Muscle layer of duodenum (tissue), 2 donors: ENCODE results near the gene KCNMA1.
A peak's percentile ranks its signal among the peaks of the same experiment; 100 is the strongest.

Experiments
- H3K27ac ChIP-seq: one replicate; pipeline ENCODE4 v1.7.0; 2013; ENCODE audit warnings: mild to moderate bottlenecking, low read length
- H3K27me3 ChIP-seq: one replicate; pipeline ENCODE4 v1.7.0; 2013; ENCODE audit warnings: low read depth, mild to moderate bottlenecking, control low read depth, low read length
- H3K36me3 ChIP-seq, 2 donors: one replicate each; pipeline ENCODE4 v1.7.0; 2013; ENCODE audit warnings: low read length in 2 of 2, control low read depth in 1 of 2, mild to moderate bottlenecking in 1 of 2; ENCODE audit not compliant: insufficient read depth in 2 of 2, control insufficient read depth in 1 of 2
- H3K4me1 ChIP-seq, 2 donors: one replicate each; pipeline ENCODE4 v1.7.0; 2013; ENCODE audit warnings: low read length in 2 of 2, mild to moderate bottlenecking in 2 of 2, control low read depth in 1 of 2, moderate library complexity in 1 of 2; ENCODE audit not compliant: insufficient read depth in 2 of 2, control insufficient read depth in 1 of 2
- H3K4me3 ChIP-seq, 2 donors: one replicate each; pipeline ENCODE4 v1.7.0; 2013; ENCODE audit warnings: low read length in 2 of 2, low read depth in 1 of 2, mild to moderate bottlenecking in 1 of 2
- H3K9me3 ChIP-seq, 2 donors: one replicate each; pipeline ENCODE4 v1.7.0; 2013; ENCODE audit warnings: low read length in 2 of 2, control low read depth in 1 of 2, mild to moderate bottlenecking in 1 of 2; ENCODE audit not compliant: control insufficient read depth in 1 of 2
- donor health status: healthy.

Gene KCNMA1

DNA sequence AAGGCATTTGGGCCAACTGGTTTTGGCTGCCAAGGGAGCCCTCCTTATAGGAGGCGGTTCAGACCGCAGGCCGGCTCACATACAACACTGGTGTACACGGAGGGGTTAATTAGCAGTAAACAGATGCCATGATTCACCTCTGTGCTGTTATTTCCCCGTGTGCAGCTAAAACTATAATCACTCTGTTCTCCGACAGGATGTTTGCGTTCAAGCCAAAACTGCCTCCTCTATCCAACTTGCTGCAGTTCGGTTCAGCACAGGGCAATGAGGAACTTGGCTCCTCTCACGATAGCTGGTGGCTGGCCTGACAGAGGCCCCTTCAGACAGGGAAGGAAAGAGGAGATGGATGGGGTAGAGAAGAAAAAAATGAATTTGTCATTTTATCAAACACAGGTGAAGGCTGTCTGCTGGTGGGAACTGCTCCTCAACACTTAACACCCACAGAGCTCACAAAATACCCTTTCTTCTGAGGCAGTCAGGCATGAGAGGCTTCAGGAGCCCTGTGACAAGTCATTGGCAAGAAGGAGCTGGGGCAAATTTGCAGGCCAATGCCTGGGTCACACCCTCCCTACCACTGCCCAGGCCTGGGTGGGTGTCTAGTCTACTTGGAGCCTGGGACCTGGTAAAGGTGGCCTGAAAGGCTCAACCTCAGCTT, 24.0 kb downstream of the KCNMA1 start:
- Histone ChIP-seq H3K4me1 (peaks cover 0 to 12% of the 10 kb centered on the region in 2 donors), H3K36me3 (no peaks in the 10 kb centered on the region), H3K27ac (no peak overlapping the region), H3K9me3 (no peaks in the 10 kb centered on the region), H3K4me3 (no peak overlapping the region), H3K27me3 (no peaks in the 10 kb centered on the region)

DNA sequence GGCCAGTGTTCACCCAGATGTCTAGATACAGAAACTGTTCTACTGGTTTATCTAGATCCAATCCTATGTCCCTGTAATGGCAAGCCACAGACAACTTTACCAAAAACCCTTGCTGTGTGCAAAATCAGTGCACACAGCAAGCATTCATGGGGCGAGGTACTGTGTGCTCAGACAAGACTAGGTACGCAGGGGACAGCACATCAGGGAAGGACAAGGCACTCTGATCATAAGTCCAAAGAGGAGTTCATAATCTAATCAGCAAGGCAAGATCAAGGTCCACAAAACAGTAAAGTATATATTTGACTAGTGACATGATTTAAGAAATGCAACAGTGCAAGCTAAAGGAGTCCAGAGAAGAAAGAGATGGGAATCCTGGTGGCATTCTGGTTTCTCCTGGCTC, 25.9 kb downstream of the KCNMA1 start:
- peaks cover 0 to 12% of the 10 kb centered on the region in 2 donors for H3K4me1 ChIP-seq
- H3K27ac ChIP-seq, result no peak overlapping the region
- no peaks in the 10 kb centered on the region for H3K9me3 ChIP-seq
- no peak overlapping the region for H3K4me3 ChIP-seq
- no peaks in the 10 kb centered on the region for H3K27me3 ChIP-seq
- no peaks in the 10 kb centered on the region for H3K36me3 ChIP-seq

GRCh38 chr10:77611221-77611620, 26.4 kb downstream of the KCNMA1 start:
- H3K9me3 ChIP-seq, result no peaks in the 10 kb centered on the region
- H3K4me3 ChIP-seq, result no peak overlapping the region
- H3K27ac ChIP-seq, result no peak overlapping the region
- no peaks in the 10 kb centered on the region for H3K36me3 ChIP-seq
- H3K27me3 ChIP-seq, result no peaks in the 10 kb centered on the region
- peaks cover 0 to 12% of the 10 kb centered on the region in 2 donors for H3K4me1 ChIP-seq

DNA sequence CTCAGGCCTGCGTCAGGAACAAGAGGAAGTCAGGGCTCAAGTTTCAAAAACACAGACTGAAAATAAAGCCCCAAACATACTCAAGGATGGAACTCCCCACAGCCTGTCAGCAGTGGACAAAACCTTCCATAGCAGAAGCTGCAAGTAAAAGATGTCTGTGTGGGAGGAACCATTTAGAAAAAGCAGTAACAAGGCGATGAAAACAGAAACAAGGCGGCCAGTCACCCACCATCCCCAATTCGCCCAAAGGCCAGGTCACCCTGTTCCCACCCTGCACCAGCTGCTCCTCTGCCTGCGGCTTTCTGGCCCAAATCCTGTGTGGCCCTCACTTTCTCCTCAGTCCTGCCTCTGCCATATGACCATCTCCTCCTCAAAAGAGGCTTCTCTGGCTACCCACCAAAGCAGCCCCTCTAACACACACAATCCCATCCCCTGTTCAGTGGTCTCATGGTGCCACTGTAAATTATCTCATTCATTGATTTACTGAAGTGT, 27.8 kb downstream of the KCNMA1 start:
- H3K4me1 ChIP-seq, result peaks cover 0 to 12% of the 10 kb centered on the region in 2 donors
- H3K27me3 ChIP-seq, result no peaks in the 10 kb centered on the region
- no peak overlapping the region for H3K4me3 ChIP-seq
- H3K36me3 ChIP-seq, result no peaks in the 10 kb centered on the region
- no peak overlapping the region for H3K27ac ChIP-seq
- H3K9me3 ChIP-seq, result no peaks in the 10 kb centered on the region

DNA sequence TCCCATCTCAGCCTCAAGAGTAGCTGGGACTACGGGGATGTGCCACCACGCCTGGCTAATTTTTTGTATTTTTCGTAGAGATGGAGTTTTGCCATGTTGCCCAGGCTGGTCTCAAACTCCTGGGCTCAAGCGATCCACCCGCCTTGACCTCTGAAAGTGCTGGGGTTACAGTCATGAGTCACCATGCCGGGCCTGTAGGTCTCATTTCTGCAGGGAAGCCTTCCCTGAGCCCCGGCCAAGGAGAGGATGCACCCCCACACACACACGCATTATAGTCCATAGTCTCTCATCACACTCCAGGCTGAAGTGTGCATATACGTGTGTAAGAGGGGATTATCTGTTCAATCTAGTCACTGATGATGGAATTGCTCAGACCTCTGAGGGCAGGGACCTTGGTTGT, 29.3 kb downstream of the KCNMA1 start:
- peaks cover 2 to 14% of the 10 kb centered on the region in 2 donors for H3K4me1 ChIP-seq
- H3K27ac ChIP-seq, result no peak overlapping the region
- H3K36me3 ChIP-seq, result no peaks in the 10 kb centered on the region
- H3K4me3 ChIP-seq, result no peak overlapping the region
- no peaks in the 10 kb centered on the region for H3K27me3 ChIP-seq
- no peaks in the 10 kb centered on the region for H3K9me3 ChIP-seq

- no peaks in the 10 kb centered on the region for H3K9me3 ChIP-seq
- no peaks in the 10 kb centered on the region for H3K36me3 ChIP-seq
- peaks cover 5 to 29% of the 10 kb centered on the region in 2 donors for H3K4me1 ChIP-seq
- H3K4me3 ChIP-seq, result no peak overlapping the region
- H3K27ac ChIP-seq, result no peak overlapping the region
- H3K27me3 ChIP-seq, result no peaks in the 10 kb centered on the region
These were observed 30.9 kb downstream of the KCNMA1 start for GRCh38 chr10:77606751-77607150.

- peaks cover 5 to 29% of the 10 kb centered on the region in 2 donors for H3K4me1 ChIP-seq
- no peaks in the 10 kb centered on the region for H3K9me3 ChIP-seq
- no peak overlapping the region for H3K27ac ChIP-seq
- H3K36me3 ChIP-seq, result no peaks in the 10 kb centered on the region
- no peaks in the 10 kb centered on the region for H3K27me3 ChIP-seq
- H3K4me3 ChIP-seq, result no peak overlapping the region
These were observed 32.1 kb downstream of the KCNMA1 start for GRCh38 chr10:77605466-77605865.

DNA sequence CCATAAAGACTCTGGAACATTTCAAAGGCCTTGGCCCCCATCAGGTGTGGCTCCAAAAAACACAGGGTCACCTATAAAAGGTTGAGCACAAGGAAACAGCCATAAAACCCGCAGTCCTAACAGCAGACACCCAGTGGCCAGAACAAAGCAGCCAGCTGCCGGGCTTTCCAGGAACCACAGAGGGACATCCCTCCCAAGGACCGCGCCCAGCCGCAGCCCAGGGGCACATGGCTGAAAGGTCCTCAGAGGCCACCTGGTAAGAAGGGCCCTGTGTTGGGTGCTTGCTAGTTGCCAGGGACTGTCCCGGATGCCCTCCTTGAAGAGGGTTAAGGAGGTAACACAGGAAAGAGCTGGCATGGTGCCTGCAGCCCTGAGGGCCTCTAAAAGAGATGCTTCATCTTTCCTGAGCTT, 32.7 kb downstream of the KCNMA1 start:
- H3K27ac ChIP-seq, result no peak overlapping the region
- H3K36me3 ChIP-seq, result no peaks in the 10 kb centered on the region
- H3K27me3 ChIP-seq, result no peaks in the 10 kb centered on the region
- no peak overlapping the region for H3K4me3 ChIP-seq
- H3K4me1 ChIP-seq, result peaks cover 5 to 29% of the 10 kb centered on the region in 2 donors
- no peaks in the 10 kb centered on the region for H3K9me3 ChIP-seq

GRCh38 chr10:77604063-77604462, 33.5 kb downstream of the KCNMA1 start:
- no peaks in the 10 kb centered on the region for H3K36me3 ChIP-seq
- peak overlapping the region; percentile 3 for H3K27ac ChIP-seq
- no peak overlapping the region for H3K4me3 ChIP-seq
- H3K27me3 ChIP-seq, result no peaks in the 10 kb centered on the region
- H3K4me1 ChIP-seq, result peaks cover 5 to 29% of the 10 kb centered on the region in 2 donors
- no peaks in the 10 kb centered on the region for H3K9me3 ChIP-seq

DNA sequence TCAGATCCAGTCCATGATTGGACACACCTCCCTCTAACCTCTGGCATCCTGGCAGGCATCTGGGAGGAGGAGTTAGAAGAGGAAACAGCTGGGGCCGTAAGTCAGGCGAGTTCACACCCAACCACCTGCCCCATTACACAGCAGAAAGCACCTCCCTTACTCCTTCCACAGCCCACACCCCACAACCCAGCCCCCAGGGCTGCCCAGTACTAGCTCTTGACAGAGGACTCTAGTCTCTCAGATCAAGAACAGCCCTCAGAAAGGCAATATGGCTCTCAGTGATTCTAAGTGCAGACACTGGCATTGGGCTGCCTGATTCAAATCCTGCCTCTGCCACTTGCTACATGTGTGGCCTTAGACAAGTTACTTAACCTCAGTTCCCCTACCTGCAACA, 34.1 kb downstream of the KCNMA1 start:
- H3K27ac ChIP-seq, result peak overlapping the region; percentile 3
- H3K36me3 ChIP-seq, result no peaks in the 10 kb centered on the region
- H3K4me1 ChIP-seq, result peaks cover 5 to 29% of the 10 kb centered on the region in 2 donors
- no peaks in the 10 kb centered on the region for H3K9me3 ChIP-seq
- H3K4me3 ChIP-seq, result no peak overlapping the region
- no peaks in the 10 kb centered on the region for H3K27me3 ChIP-seq

- Histone ChIP-seq H3K36me3 (no peaks in the 10 kb centered on the region), H3K9me3 (no peaks in the 10 kb centered on the region), H3K4me3 (no peak overlapping the region), H3K27ac (no peak overlapping the region), H3K4me1 (peaks cover 5 to 29% of the 10 kb centered on the region in 2 donors), H3K27me3 (no peaks in the 10 kb centered on the region)
These were observed 34.6 kb downstream of the KCNMA1 start for GRCh38 chr10:77602913-77603533.
